ENCODE data around the gene CDH3.

The CDH3 gene

DNA sequence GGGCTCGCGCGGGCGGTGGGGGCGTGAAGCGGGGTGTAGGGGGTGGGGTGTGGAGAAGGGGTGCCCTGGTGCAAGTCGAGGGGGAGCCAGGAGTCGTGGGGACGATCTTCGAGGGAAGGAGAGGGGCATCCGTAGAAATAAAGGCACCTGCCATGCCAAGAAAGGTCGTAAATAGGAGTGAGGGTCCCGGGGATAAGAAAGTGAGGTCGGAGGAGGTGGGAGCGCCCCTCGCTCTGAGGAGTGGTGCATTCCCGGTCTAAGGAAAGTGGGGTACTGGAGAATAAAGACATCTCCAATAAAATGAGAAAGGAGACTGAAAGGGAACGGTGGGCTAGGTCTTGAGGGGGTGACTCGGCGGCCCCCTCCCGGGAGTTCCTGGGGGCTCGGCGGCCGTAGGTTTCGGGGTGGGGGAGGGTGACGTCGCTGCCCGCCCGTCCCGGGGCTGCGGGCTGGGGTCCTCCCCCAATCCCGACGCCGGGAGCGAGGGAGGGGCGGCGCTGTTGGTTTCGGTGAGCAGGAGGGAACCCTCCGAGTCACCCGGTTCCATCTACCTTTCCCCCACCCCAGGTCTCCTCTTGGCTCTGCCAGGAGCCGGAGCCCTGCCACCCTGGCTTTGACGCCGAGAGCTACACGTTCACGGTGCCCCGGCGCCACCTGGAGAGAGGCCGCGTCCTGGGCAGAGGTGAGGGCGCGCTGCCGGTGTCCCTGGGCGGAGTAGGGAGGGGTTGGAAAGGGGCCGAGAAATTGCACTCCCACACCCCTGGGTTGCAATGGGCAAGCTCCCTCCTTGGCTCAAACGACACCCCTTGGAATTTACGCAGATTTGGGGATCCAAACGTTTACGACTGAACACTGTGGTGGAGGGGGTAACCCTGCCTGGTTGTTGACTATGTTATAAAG lies 92.9 kb downstream of the CDH3 start:
- DNase-seq (ENCODE audit: low read depth) = no peak

DNA sequence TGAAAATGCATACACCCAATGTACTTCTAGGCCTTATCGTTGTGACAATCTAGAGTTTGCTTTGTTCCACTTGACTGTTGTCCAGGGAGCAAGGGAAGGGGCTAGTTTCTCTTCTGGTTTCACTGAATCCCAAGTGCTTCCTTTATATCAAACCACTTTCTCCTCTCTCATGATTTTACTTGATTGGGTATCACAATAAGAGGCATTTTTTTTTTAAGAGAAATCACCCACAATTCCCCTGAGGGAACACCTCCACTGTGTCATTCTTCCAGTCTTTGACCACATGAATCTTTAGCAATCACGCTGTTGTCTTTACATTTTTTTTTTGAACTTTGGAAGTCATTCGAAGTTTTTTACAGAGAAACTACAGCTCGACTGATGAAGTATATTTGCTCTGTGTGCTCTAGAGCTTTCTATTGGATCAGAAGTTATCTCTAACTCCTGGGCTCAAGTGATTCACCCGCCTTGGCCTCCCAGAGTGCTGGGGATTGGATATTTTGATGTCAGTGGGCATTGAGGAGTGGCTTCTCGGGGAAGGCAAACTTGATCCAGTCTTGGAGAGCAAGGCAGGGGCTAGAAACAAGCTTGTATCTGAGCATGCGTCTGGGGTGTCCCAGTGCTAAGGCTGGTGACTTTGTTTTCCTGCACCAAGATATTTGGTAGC lies 95.0 kb downstream of the CDH3 start:
- DNase-seq (ENCODE audit: low read depth) = no peak

DNA sequence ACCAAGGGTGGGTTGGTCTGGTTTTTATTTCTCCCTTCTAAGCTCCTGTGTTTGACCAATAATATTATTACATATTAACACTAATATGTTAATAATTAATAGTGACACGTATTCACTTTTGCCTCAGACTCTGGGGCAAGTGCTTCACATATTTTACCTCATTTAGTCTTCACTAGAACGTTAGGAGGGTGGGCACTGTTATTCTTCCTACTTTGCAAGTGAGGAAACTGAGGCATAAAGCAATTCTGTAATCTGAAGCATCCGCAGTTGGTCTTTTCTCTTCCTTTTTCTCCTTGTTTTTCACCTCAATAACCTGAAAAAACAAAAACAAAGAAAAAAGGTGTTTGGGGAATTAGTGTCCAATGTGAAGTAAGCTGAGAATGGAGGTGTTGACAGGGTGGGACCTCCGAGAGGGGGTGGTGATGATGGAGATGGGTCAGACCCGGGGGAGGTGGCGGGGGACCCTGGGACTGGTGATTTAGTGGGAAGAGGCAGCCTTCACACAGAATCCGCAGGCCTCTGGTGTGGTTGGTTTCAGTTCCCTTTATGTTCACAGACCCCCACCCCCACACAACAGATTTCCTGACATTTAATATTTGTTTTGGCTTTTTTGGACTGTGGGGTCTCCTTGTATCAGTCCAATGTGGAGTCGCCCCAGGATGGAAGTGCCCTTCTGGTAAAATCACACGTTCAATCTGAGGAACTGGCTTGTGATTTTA lies 95.7 kb downstream of the CDH3 start:
- no peak for DNase-seq (ENCODE audit: low read depth)

DNA sequence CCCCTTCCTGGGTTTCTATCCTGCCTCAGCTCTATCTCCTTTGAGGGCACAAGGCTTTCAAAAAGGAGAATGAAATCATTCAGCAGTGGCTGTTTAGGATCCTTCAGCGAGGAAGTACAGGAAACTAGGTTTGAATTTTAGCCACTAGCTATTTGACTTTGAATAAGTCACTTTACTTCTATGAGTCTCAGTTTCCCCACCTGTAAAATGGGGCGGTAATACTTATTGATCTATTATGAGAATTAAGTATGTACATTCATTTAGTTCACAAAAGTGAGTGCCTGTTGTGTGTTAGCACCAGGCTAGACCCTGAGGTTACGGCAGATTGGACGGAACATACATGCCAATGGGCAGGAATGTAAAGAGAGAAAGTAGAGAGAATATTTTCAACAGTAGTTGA lies 98.6 kb downstream of the CDH3 start:
- no peak for DNase-seq (ENCODE audit: low read depth)

DNA sequence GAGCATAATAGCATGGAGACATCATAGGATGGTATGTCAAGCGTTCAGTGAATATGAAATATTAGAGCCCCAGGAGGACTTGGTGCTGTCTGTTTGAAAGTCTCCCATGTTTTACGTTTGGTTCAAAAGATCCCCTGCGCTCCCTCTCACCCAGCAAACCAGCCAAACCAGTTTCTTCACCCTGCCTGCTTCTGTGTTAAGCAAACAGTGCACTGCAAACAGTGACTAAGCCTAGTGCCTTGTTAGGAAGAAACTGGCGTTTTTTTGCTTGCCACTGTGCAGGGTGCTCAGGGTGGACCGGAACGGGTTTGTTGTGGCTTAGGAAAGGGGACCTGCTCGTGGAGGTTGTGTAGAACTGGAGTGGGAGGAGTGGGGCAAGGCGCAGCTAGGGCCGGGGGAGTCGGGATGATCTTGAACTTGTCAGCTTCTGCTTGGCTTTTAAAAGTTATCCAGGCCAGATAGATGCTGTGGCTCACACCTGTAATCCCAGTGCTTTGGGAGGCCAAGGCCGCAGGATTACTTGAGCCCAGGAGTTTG lies 99.7 kb downstream of the CDH3 start:
- no peak for DNase-seq (ENCODE audit: low read depth)

DNA sequence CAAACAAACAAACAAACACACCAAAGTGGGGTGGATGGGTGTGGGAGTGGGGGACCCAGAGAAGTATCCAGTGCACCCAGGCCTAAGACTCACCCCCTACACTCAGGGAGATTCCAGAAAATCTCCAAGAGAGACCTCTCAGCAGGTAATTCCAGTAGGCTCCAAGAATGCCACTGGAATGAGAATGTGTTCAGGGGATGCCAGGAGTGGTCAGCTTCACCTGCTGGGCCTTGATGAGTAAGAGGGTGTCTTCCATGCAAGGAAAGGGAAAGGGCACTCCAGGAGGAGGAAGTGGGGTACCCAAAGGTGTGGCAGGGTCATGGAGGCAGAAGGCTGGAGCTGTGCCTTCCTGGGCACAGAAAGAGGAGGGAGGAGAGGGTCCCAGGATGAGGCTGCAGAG lies 101.8 kb downstream of the CDH3 start:
- DNase-seq (ENCODE audit: low read depth) = no peak

DNA sequence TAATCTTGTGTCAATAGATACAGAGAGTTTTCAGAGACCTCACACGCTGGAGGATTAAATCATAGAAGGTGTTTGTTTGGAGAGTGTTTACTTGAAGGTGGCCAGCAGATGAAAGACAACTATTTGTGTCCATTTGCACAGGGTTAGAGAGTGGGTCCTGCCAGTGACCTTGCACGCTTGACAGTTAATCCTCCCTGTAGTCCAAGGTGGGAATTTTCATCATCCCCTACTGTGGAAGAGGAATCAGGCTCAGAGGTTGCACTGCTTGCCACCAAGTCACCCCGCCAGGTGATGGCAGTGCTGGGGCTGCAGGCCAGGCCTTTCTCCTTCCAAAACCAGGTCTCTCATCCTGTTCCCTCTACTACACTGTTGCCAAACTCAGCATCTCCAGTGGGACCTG lies 104.3 kb downstream of the CDH3 start:
- no peak for DNase-seq (ENCODE audit: low read depth)
